ENCODE measurements around the gene SNAPIN. TPM values are rescaled to one million over a fixed set of nuclear protein-coding genes. Genes with fewer than 3 reads are reported as not detected.

Gene SNAPIN
- polyA plus RNA-seq, 1 of the 3 experiments (the other 2 are of a cell fraction) = 57.6 TPM

DNA sequence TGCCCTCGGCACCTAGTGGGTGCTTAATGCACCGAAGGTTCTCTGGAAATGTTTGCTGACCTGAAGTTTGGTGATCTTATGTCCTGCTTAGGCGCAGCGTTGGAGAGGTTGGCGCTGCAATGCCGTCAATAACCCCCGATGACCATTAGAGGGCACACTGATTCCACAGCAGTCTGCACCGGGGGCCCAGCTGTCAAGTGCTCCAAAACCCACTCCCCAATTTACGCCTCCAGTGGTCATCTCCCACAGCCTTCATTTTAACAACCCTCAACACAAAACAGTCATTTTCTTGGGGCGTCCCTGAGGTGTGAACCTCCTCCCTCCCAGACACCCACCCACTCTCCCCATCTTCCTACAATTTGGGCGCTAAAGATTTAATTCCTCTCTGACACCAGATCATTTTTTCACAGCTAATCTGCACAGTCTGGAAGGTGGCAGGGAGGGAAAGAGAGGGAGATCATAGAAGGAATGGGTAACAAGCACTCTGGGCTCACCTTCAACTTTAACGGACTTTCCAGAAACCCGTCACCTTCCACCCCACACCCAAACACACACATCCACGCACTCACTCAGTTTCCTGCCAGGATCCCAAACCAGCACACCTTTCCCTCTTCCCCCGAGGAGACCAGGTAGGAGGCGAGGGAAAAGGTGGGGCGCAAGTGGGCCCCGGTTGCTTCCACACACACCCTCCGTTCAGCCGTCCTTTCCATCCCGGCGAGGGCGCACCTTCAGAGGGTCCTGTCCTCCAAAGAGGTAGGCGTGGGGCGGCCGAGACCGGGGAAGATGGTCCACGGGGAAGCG, 19.4 kb downstream of the SNAPIN start:
- Histone ChIP-seq H3F3A (replicated peaks; ENCODE audit: insufficient read depth) (peaks cover 10% of the 10 kb centered on the region), H3K36me3 (replicated peaks in 1 of 2; ENCODE audit: control insufficient read depth in 1 of 2, insufficient read depth in 2 of 2, low read length in 1 of 2) (no peaks in the 10 kb centered on the region), H3K4me3 (ENCODE audit: low read depth in 2 of 2, low read length in 1 of 2) (peak overlapping the region; percentile 34 to 44), H3K4me1 (ENCODE audit: control insufficient read depth in 1 of 2, insufficient read depth in 2 of 2, low read depth in 1 of 2, low read length in 1 of 2) (peaks cover 0 to 15% of the 10 kb centered on the region in 2 experiments; a peak in 1 of 4 replicates), H3K9me2 (no peaks in the 10 kb centered on the region), H3K9ac (no peak overlapping the region), H3K27ac (ENCODE audit: low read depth in 2 of 2, low read length in 1 of 2) (no peak overlapping the region), H3K4me2 (peak overlapping the region; percentile 74), H4K20me1 (ENCODE audit: insufficient read depth) (no peaks in the 10 kb centered on the region), H3K27me3 (ENCODE audit: insufficient read depth) (peaks cover 30% of the 10 kb centered on the region), H2AFZ (ENCODE audit: low read depth) (0 out of 2 replicates have a peak overlapping the region, but pooled peaks have one; percentile 79), H3K9me3 (no peaks in the 10 kb centered on the region), H3K79me2 (ENCODE audit: insufficient read depth) (no peaks in the 10 kb centered on the region)
- TF ChIP-seq, protein P1, sequence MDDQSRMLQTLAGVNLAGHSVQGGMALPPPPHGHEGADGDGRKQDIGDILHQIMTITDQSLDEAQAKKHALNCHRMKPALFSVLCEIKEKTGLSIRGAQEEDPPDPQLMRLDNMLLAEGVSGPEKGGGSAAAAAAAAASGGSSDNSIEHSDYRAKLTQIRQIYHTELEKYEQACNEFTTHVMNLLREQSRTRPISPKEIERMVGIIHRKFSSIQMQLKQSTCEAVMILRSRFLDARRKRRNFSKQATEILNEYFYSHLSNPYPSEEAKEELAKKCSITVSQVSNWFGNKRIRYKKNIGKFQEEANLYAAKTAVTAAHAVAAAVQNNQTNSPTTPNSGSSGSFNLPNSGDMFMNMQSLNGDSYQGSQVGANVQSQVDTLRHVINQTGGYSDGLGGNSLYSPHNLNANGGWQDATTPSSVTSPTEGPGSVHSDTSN (IDR thresholded peaks at IDR 0.05) = no peak
- TF ChIP-seq MEF2A (IDR thresholded peaks at IDR 0.05; ENCODE audit: borderline replicate concordance, low read depth) = no peak
- peak; percentile 82 for TF ChIP-seq SMC3 (IDR thresholded peaks at IDR 0.05; ENCODE audit: low read depth, low read length)
- TF ChIP-seq FOSL2 (IDR thresholded peaks at IDR 0.05; ENCODE audit: borderline replicate concordance, low read depth) = no peak
- TF ChIP-seq POLR2AphosphoS5 (IDR thresholded peaks at IDR 0.05; ENCODE audit: low read depth, low read length) = no peak
- TF ChIP-seq, protein P2, sequence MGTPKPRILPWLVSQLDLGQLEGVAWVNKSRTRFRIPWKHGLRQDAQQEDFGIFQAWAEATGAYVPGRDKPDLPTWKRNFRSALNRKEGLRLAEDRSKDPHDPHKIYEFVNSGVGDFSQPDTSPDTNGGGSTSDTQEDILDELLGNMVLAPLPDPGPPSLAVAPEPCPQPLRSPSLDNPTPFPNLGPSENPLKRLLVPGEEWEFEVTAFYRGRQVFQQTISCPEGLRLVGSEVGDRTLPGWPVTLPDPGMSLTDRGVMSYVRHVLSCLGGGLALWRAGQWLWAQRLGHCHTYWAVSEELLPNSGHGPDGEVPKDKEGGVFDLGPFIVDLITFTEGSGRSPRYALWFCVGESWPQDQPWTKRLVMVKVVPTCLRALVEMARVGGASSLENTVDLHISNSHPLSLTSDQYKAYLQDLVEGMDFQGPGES (IDR thresholded peaks at IDR 0.05; ENCODE audit: low read depth, low read length) = no peak
- no peak for TF ChIP-seq SIN3A (IDR thresholded peaks at IDR 0.05; ENCODE audit: borderline replicate concordance, low read depth, low read length)
- no peak for TF ChIP-seq RFX5 (IDR thresholded peaks at IDR 0.05; ENCODE audit: low read length)
- peak; percentile 90 for TF ChIP-seq RAD21 (IDR thresholded peaks at IDR 0.05; ENCODE audit: low read length)
- no peak for TF ChIP-seq ELF1 (IDR thresholded peaks at IDR 0.05)
- TF ChIP-seq, protein P3, sequence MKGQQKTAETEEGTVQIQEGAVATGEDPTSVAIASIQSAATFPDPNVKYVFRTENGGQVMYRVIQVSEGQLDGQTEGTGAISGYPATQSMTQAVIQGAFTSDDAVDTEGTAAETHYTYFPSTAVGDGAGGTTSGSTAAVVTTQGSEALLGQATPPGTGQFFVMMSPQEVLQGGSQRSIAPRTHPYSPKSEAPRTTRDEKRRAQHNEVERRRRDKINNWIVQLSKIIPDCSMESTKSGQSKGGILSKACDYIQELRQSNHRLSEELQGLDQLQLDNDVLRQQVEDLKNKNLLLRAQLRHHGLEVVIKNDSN (IDR thresholded peaks at IDR 0.05; ENCODE audit: borderline replicate concordance, low read depth) = no peak
- TF ChIP-seq JUND (IDR thresholded peaks at IDR 0.05) = no peak
- TF ChIP-seq, protein P4, sequence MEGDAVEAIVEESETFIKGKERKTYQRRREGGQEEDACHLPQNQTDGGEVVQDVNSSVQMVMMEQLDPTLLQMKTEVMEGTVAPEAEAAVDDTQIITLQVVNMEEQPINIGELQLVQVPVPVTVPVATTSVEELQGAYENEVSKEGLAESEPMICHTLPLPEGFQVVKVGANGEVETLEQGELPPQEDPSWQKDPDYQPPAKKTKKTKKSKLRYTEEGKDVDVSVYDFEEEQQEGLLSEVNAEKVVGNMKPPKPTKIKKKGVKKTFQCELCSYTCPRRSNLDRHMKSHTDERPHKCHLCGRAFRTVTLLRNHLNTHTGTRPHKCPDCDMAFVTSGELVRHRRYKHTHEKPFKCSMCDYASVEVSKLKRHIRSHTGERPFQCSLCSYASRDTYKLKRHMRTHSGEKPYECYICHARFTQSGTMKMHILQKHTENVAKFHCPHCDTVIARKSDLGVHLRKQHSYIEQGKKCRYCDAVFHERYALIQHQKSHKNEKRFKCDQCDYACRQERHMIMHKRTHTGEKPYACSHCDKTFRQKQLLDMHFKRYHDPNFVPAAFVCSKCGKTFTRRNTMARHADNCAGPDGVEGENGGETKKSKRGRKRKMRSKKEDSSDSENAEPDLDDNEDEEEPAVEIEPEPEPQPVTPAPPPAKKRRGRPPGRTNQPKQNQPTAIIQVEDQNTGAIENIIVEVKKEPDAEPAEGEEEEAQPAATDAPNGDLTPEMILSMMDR (IDR thresholded peaks at IDR 0.05) = peak; percentile 96
- no peak for TF ChIP-seq TEAD4 (IDR thresholded peaks at IDR 0.05; ENCODE audit: borderline replicate concordance, insufficient read depth)
- no peak for TF ChIP-seq MXI1 (IDR thresholded peaks at IDR 0.05; ENCODE audit: low read depth, low read length)
- TF ChIP-seq, protein P5, sequence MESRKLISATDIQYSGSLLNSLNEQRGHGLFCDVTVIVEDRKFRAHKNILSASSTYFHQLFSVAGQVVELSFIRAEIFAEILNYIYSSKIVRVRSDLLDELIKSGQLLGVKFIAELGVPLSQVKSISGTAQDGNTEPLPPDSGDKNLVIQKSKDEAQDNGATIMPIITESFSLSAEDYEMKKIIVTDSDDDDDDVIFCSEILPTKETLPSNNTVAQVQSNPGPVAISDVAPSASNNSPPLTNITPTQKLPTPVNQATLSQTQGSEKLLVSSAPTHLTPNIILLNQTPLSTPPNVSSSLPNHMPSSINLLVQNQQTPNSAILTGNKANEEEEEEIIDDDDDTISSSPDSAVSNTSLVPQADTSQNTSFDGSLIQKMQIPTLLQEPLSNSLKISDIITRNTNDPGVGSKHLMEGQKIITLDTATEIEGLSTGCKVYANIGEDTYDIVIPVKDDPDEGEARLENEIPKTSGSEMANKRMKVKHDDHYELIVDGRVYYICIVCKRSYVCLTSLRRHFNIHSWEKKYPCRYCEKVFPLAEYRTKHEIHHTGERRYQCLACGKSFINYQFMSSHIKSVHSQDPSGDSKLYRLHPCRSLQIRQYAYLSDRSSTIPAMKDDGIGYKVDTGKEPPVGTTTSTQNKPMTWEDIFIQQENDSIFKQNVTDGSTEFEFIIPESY (IDR thresholded peaks at IDR 0.05; ENCODE audit: borderline replicate concordance, low read depth) = no peak
- no peak for TF ChIP-seq FOXJ3 (CRISPR knock-in tag; IDR thresholded peaks at IDR 0.05)
- TF ChIP-seq, protein P6, sequence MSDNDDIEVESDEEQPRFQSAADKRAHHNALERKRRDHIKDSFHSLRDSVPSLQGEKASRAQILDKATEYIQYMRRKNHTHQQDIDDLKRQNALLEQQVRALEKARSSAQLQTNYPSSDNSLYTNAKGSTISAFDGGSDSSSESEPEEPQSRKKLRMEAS (IDR thresholded peaks at IDR 0.05; ENCODE audit: low read depth) = no peak
- TF ChIP-seq EZH2phosphoT487 (IDR thresholded peaks at IDR 0.05; ENCODE audit: borderline replicate concordance, low read depth) = no peak
- 6% methylated on average over 29 of the region's 29 CpGs for WGBS (ENCODE audit: low lambda C conversion rate)
- peak; percentile 86 for DNase-seq
- POLR2A ChIA-PET = no interaction called here
- CTCF ChIA-PET = interaction anchor here (0.5 to 6.2 kb wide), 42 partner anchors 9 to 313 kb away, joined by 3 to 156 read pairs (median 6); partner anchors contain the start of genes RAB13, RPS27 and SLC27A3
